ENCODE measurements around the gene TNNC1. TPM values are rescaled to one million over a fixed set of nuclear protein-coding genes. Genes with fewer than 3 reads are reported as not detected.

The TNNC1 gene
- total RNA-seq, 1 donor from 2014 or later: 0.25 TPM

GRCh38 chr3:52402706-52403270, 51.1 kb downstream of the TNNC1 start:
- DNase-seq (ENCODE audit: low spot score) (no peak), ATAC-seq (no peak)

- ATAC-seq: no peak
- no peak for DNase-seq (ENCODE audit: low spot score)
These were observed 51.7 kb downstream of the TNNC1 start for GRCh38 chr3:52402101-52402521.

- ATAC-seq (no peak), DNase-seq (ENCODE audit: low spot score) (no peak)
These were observed 52.3 kb downstream of the TNNC1 start for GRCh38 chr3:52401551-52401950.

Other genes with a start within 250 kb of the TNNC1 start
- not detected for gene TLR9, start 228.4 kb downstream of the TNNC1 start, total RNA-seq
- 16.8 TPM for gene TWF2, start 214.9 kb downstream of the TNNC1 start, total RNA-seq
- 4.2 TPM for gene PPM1M, start 208.3 kb downstream of the TNNC1 start, total RNA-seq
- gene WDR82, start 175.4 kb downstream of the TNNC1 start, total RNA-seq: 18.6 TPM
- gene GLYCTK, start 166.2 kb downstream of the TNNC1 start, total RNA-seq: 396 TPM
- 9.6 TPM for gene DNAH1, start 137.7 kb downstream of the TNNC1 start, total RNA-seq
- 46.9 TPM for gene BAP1, start 44.0 kb downstream of the TNNC1 start, total RNA-seq
- gene PHF7, start 43.4 kb downstream of the TNNC1 start, total RNA-seq: 6.9 TPM
- 0.93 TPM for gene SEMA3G, start 8.9 kb downstream of the TNNC1 start, total RNA-seq
- 39.3 TPM for gene NISCH, start 1.6 kb upstream of the TNNC1 start, total RNA-seq
- gene STAB1, start 41.3 kb upstream of the TNNC1 start, total RNA-seq: 71.5 TPM
- 4.1 TPM for gene NT5DC2, start 79.8 kb upstream of the TNNC1 start, total RNA-seq
- gene UQCC5, start 82.6 kb upstream of the TNNC1 start, total RNA-seq: 7.4 TPM
- 15.3 TPM for gene PBRM1, start 231.9 kb upstream of the TNNC1 start, total RNA-seq
- gene GNL3, start 232.0 kb upstream of the TNNC1 start, total RNA-seq: 18.9 TPM

Measured in left lobe of liver (tissue), 2 donors.